GM12873 (cell line): ENCODE measurements around the gene DDX11.

Experiments
- TF ChIP-seq, protein P1 (sequence below): IDR thresholded peaks from 2 replicates; pipeline ENCODE4 v1.5.1; 2012; ENCODE audit warnings: low read depth, mild to moderate bottlenecking, moderate library complexity, low read length, control low read depth; ENCODE audit not compliant: insufficient read depth; ENCODE audit errors: missing control alignments

Gene DDX11

GRCh38 chr12:31119192-31119802 lies 45.6 kb downstream of the DDX11 start:
- TF ChIP-seq, protein P1, sequence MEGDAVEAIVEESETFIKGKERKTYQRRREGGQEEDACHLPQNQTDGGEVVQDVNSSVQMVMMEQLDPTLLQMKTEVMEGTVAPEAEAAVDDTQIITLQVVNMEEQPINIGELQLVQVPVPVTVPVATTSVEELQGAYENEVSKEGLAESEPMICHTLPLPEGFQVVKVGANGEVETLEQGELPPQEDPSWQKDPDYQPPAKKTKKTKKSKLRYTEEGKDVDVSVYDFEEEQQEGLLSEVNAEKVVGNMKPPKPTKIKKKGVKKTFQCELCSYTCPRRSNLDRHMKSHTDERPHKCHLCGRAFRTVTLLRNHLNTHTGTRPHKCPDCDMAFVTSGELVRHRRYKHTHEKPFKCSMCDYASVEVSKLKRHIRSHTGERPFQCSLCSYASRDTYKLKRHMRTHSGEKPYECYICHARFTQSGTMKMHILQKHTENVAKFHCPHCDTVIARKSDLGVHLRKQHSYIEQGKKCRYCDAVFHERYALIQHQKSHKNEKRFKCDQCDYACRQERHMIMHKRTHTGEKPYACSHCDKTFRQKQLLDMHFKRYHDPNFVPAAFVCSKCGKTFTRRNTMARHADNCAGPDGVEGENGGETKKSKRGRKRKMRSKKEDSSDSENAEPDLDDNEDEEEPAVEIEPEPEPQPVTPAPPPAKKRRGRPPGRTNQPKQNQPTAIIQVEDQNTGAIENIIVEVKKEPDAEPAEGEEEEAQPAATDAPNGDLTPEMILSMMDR: no peak

GRCh38 chr12:31119803-31120211 lies 46.1 kb downstream of the DDX11 start:
- TF ChIP-seq, protein P1: no peak

GRCh38 chr12:31120392-31121008 lies 46.8 kb downstream of the DDX11 start:
- TF ChIP-seq, protein P1: no peak

DNA sequence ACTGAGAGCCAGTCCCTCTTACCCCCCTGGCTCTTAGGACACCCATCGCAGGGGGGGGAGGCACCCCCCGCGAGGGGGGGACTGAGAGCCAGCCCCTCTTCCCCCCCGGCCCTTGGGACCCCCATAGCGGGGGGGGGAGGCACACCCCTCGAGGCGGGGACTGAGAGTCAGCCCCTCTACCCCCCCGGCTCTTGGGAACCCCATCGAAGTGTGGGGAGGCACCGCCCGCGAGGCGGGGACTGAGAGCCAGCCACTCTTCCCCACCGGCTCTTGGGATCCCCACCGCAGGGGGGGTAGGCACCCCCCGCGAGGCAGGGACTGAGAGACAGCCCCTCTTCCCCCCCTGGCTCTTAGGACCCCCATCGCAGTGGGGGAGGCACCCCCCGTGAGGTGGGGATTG lies 48.8 kb downstream of the DDX11 start:
- TF ChIP-seq, protein P1: no peak
